PC-3 (cell line): ENCODE data around the gene PTPRD. TPM values are rescaled to one million over a fixed set of nuclear protein-coding genes. Genes with fewer than 3 reads are reported as not detected.

Source experiments
- ATAC-seq: fragments of 200-7000 bp; cut with Tn5 transposase; 2 replicates; pipeline ENCODE4 v1.9.1; 2020; ENCODE audit warnings: mild to moderate bottlenecking, moderate library complexity
- BruUV-seq: library from RNA; stranded (reverse); fragments of 400-500 nt; replicated peaks from 2 replicates; lab custom pipeline; 2021; lab: Mats Ljungman, UMichigan
- CTCF ChIA-PET: fragments of 300-600 bp; sonication (Branson Sonifier 250); formaldehyde crosslinking; loops from one replicate; lab custom pipeline; 2022; ENCODE audit warnings: antibody characterized with exemption; lab: Charles Lee
- POLR2A ChIA-PET: fragments of 300-600 bp; sonication (Branson Sonifier 250); formaldehyde crosslinking; loops from one replicate; lab custom pipeline; 2022; ENCODE audit warnings: antibody characterized with exemption; ENCODE audit not compliant: unreplicated experiment; lab: Charles Lee
- DNase-seq: peaks from one replicate; pipeline ENCODE4 v3.0.0-alpha.2; 2015
- H2AFZ ChIP-seq: fragments of 300-600 bp; sonication (generic); 2 replicates; pipeline ENCODE4 v1.6.0; 2016; ENCODE audit warnings: antibody characterized with exemption, low read length
- H3F3A ChIP-seq: fragments of 300-600 bp; sonication (generic); one replicate; pipeline ENCODE4 v1.6.0; 2017; ENCODE audit warnings: antibody characterized with exemption, low read length, control low read depth, mild to moderate bottlenecking; ENCODE audit not compliant: unreplicated experiment
- H3K27ac ChIP-seq: fragments of 300-600 bp; sonication (generic); 2 replicates; pipeline ENCODE4 v1.5.1; 2016; ENCODE audit warnings: mild to moderate bottlenecking, low read length
- H3K27me3 ChIP-seq: fragments of 300-600 bp; sonication (generic); 2 replicates; pipeline ENCODE4 v1.6.1; 2016; ENCODE audit warnings: low read length, mixed read lengths
- H3K36me3 ChIP-seq: fragments of 300-600 bp; sonication (generic); 2 replicates; pipeline ENCODE4 v1.6.1; 2016; ENCODE audit warnings: low read depth, mixed run types, low read length, mixed read lengths
- H3K4me1 ChIP-seq: fragments of 300-600 bp; sonication (generic); 2 replicates; pipeline ENCODE4 v1.5.1; 2016; ENCODE audit warnings: low read length; ENCODE audit not compliant: insufficient read depth
- H3K4me2 ChIP-seq: fragments of 300-600 bp; sonication (generic); 2 replicates; pipeline ENCODE4 v1.6.0; 2016; ENCODE audit warnings: low read length
- H3K4me3 ChIP-seq: fragments of 300-600 bp; sonication (generic); 2 replicates; pipeline ENCODE4 v1.5.1; 2016; ENCODE audit warnings: mild to moderate bottlenecking, low read length, mixed read lengths
- H3K79me2 ChIP-seq: fragments of 300-600 bp; sonication (generic); 2 replicates; pipeline ENCODE4 v1.6.1; 2017; ENCODE audit warnings: low read length, mixed read lengths
- H3K9ac ChIP-seq: fragments of 300-600 bp; sonication (generic); 2 replicates; pipeline ENCODE4 v1.6.0; 2016; ENCODE audit warnings: mild to moderate bottlenecking, low read length
- H3K9me2 ChIP-seq: fragments of 300-600 bp; sonication (generic); replicated peaks from 2 replicates; pipeline ENCODE4 v1.6.1; 2016; ENCODE audit warnings: mixed run types, low read length, mixed read lengths
- H3K9me3 ChIP-seq: fragments of 300-600 bp; sonication (generic); 2 replicates; pipeline ENCODE4 v1.6.1; 2016; ENCODE audit warnings: low read length, mixed read lengths
- H4K20me1 ChIP-seq: fragments of 300-600 bp; sonication (generic); 2 replicates; pipeline ENCODE4 v1.6.1; 2016; ENCODE audit warnings: low read length, mixed read lengths
- EZH2 ChIP-seq: fragments of 300-600 bp; sonication (generic); IDR thresholded peaks from one replicate; pipeline ENCODE4 v1.6.1; 2017; ENCODE audit warnings: antibody characterized with exemption, mild to moderate bottlenecking, low read length; ENCODE audit not compliant: unreplicated experiment
- EZH2phosphoT487 ChIP-seq: fragments of 300-600 bp; sonication (generic); IDR thresholded peaks from 2 replicates; pipeline ENCODE4 v1.6.1; 2018; ENCODE audit warnings: mild to moderate bottlenecking, antibody characterized with exemption, low read length, borderline replicate concordance
- intact Hi-C: fragments of 100-400 bp; cut with micrococcal nuclease; formaldehyde crosslinking; loops from 2 replicates; pipeline ENCODE4 v1.9.0; 2023
- total RNA-seq: library from RNA; depleted of rRNA; stranded (reverse); fragments of >200 nt; gene quantifications from 2 replicates; pipeline ENCODE4 v1.2.3, GENCODE V29; 2014
- TF ChIP-seq, protein P1 (sequence below): fragments of 300-600 bp; sonication (generic); conservative IDR thresholded peaks from 2 replicates; pipeline ENCODE4 v1.5.1; 2017; ENCODE audit warnings: antibody characterized with exemption, low read depth, mild to moderate bottlenecking, low read length

Gene PTPRD
- total RNA-seq, 1 experiment from 2014 or later, result not detected

DNA sequence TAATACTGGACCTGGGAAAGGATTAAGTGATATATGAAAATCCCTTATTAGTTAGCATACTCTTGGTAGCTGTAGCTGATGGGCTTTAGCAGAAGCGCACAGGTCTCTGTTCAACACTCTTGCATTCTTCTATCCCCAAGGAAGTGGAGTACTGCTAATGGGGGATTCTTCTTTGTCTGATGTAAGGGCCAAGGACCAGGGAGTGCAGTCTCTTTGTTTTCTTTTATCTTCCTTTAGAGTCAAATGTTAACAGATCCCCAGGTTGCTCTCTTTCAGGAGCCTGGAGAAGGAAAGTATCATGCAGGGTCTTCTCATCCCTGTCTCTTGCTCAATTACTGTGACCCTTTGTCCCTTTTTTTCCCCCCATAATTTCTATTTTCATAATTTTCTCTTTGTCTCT lies 1666.3 kb downstream of the PTPRD start:
- H3K4me2 ChIP-seq, result no peak overlapping the region
- BruUV-seq, result no TSS peak
- POLR2A ChIA-PET, result no interaction called here

DNA sequence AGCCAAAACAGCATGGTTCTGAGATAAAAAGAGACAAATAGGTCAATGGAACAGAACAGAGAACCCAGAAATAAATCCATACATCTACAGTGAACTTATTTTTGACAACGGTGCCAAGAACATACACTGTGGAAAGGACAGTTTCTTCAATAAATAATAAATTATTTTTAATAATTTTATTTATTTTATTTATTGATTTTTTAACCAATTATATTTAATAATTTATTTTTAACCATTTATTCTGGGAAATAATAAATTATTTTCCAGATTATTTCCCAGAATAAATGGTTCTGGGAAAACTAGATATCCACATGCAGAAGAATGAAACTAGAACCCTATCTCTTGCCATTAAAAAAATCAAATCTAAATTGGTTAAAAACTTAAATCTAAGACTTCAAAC lies 1669.4 kb downstream of the PTPRD start:
- H3F3A ChIP-seq, result no peaks in the 10 kb centered on the region
- CTCF ChIA-PET, result no interaction called here
- BruUV-seq, result no TSS peak

More for the DNA sequence above, 1666.3 kb downstream of the PTPRD start:
- intact Hi-C loops, result no loop called here
- H4K20me1 ChIP-seq, result no peaks in the 10 kb centered on the region
- no peak overlapping the region for H3K27ac ChIP-seq
- TF ChIP-seq, protein P1, sequence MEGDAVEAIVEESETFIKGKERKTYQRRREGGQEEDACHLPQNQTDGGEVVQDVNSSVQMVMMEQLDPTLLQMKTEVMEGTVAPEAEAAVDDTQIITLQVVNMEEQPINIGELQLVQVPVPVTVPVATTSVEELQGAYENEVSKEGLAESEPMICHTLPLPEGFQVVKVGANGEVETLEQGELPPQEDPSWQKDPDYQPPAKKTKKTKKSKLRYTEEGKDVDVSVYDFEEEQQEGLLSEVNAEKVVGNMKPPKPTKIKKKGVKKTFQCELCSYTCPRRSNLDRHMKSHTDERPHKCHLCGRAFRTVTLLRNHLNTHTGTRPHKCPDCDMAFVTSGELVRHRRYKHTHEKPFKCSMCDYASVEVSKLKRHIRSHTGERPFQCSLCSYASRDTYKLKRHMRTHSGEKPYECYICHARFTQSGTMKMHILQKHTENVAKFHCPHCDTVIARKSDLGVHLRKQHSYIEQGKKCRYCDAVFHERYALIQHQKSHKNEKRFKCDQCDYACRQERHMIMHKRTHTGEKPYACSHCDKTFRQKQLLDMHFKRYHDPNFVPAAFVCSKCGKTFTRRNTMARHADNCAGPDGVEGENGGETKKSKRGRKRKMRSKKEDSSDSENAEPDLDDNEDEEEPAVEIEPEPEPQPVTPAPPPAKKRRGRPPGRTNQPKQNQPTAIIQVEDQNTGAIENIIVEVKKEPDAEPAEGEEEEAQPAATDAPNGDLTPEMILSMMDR, result no peak
- no peak for TF ChIP-seq EZH2phosphoT487
- TF ChIP-seq EZH2, result no peak
- ATAC-seq, result no peak
- H3K4me1 ChIP-seq, result no peaks in the 10 kb centered on the region
- H3K4me3 ChIP-seq, result no peak overlapping the region
- H2AFZ ChIP-seq, result no peak overlapping the region
- CTCF ChIA-PET, result no interaction called here
- no peak overlapping the region for H3K9ac ChIP-seq
- DNase-seq, result no peak
- H3K36me3 ChIP-seq, result no peaks in the 10 kb centered on the region
- H3F3A ChIP-seq, result no peaks in the 10 kb centered on the region
- H3K27me3 ChIP-seq, result no peaks in the 10 kb centered on the region
- no peaks in the 10 kb centered on the region for H3K9me3 ChIP-seq
- no peaks in the 10 kb centered on the region for H3K79me2 ChIP-seq
- H3K9me2 ChIP-seq, result no peaks in the 10 kb centered on the region

GRCh38 chr9:8940650-8941049 lies 1672.2 kb downstream of the PTPRD start:
- POLR2A ChIA-PET, result no interaction called here
- Histone ChIP-seq H2AFZ (no peak overlapping the region), H3F3A (no peaks in the 10 kb centered on the region), H4K20me1 (no peaks in the 10 kb centered on the region), H3K4me2 (no peak overlapping the region), H3K27ac (no peak overlapping the region), H3K9me2 (no peaks in the 10 kb centered on the region), H3K36me3 (no peaks in the 10 kb centered on the region), H3K9me3 (no peaks in the 10 kb centered on the region), H3K27me3 (no peaks in the 10 kb centered on the region), H3K79me2 (no peaks in the 10 kb centered on the region), H3K9ac (no peak overlapping the region), H3K4me1 (no peaks in the 10 kb centered on the region), H3K4me3 (no peak overlapping the region)
- TF ChIP-seq, protein P1, result no peak
- CTCF ChIA-PET, result no interaction called here
- ATAC-seq (no peak), DNase-seq (no peak)
- intact Hi-C loops, result no loop called here
- no TSS peak for BruUV-seq

More for the DNA sequence above, 1669.4 kb downstream of the PTPRD start:
- POLR2A ChIA-PET, result no interaction called here
- Histone ChIP-seq H3K9me3 (no peaks in the 10 kb centered on the region), H3K27me3 (no peaks in the 10 kb centered on the region), H3K4me2 (no peak overlapping the region), H3K36me3 (no peaks in the 10 kb centered on the region), H2AFZ (no peak overlapping the region), H4K20me1 (no peaks in the 10 kb centered on the region), H3K4me3 (no peak overlapping the region), H3K9ac (no peak overlapping the region), H3K79me2 (no peaks in the 10 kb centered on the region), H3K9me2 (no peaks in the 10 kb centered on the region), H3K27ac (no peak overlapping the region), H3K4me1 (no peaks in the 10 kb centered on the region)
- no peak for TF ChIP-seq EZH2phosphoT487
- TF ChIP-seq, protein P1, result no peak
- no peak for ATAC-seq
- intact Hi-C loops, result no loop called here
- DNase-seq, result no peak
